GM19239 (cell line): ENCODE results near the gene NOP10.
A peak's percentile ranks its signal among the peaks of the same experiment; 100 is the strongest.
"Not testable (repeated sequence)": the region's sequence is repeated elsewhere in the genome, so short reads cannot be mapped to it uniquely, and the experiment has no call there.

Experiments
- DNase-seq: peaks from one replicate; pipeline ENCODE4 v3.0.0; 2011; ENCODE audit warnings: low spot score; ENCODE audit not compliant: insufficient read length
- FAIRE-seq: peaks from 2 replicates; lab custom pipeline; 2011; peaks lifted over from hg19 to GRCh38; lab: Jason Lieb, UNC

NOP10 gene

DNA sequence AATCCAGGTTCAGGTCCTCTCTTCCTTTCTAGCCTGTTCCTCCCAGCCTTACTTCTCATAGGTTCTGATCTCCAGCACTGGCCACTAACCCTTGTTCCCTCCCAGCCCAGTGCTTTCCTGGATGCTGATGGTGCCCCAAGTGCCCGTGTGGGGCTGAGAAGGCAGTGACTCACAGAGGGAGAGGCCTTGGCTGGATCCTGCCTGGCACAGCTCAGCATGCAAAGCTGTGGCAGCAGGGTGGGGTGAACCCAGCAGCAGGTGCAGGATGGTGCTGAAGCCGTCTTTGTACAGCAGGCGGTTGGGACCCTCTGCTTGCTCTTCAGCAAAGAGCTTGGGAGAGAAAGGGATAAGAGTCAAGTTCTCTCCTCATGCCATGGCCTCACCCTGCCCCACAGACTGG is 16.5 kb upstream of the NOP10 start:
- no peak for DNase-seq

DNA sequence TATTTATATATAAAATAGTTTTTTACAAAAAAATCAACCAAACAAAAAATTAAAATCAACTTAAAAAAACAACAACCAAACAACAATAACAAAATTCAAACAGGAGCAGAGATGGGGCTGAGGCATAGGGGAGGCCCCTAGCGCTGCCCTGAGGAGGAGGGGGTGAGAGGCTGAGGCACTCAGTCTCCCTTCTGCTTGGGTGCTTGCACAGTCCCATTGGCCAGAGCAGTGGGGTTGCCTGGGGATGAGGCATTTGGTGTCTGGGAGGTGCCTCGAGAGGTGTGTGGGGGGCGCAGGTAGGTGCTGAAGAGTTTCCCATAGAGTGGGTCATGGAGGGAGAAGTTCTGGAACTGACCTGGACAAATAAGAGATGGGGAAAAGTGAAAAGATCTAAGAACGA is 16.0 kb upstream of the NOP10 start:
- DNase-seq (no peak), FAIRE-seq (no peak)

More for the DNA sequence above, 16.5 kb upstream of the NOP10 start:
- FAIRE-seq = no peak

DNA sequence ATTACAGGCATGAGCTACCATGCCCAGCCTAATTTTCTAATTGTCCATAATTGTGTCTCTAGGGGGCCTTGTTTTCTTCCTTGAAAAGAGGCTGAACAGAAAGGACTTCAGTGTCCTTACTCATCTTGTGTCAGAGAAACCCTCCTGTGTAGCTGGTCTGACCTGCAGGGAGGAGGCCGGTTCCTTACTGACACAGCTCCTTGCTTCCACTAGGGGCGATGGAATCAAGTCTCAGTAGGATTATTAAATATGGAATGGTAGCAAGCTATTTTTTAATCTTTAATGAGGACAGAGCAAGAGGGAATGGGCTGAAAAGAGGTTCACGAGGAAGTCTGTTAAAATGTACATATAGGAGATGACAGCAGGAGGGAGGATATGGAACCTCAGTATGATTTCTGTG is 15.4 kb upstream of the NOP10 start:
- no peak for FAIRE-seq

DNA sequence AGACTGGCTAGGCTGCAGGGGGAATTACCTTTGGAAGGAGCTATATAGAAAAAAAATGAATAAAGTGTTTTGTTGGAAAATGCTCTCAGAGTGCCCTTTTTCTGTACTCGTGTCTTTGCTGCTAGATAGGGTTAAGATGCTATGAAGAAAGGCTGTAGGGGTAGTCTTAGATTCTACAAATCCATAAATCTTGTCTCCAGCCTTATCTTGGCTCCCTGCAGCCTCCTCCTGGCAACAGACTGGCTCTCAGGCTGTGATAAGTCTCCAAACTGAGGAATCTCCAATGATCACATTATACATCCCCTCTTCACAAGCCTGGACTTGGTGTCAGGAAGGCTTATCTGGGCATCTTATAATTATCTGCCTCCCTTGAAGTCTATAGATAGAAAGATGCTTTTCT is 14.7 kb upstream of the NOP10 start:
- FAIRE-seq = no peak
- DNase-seq = no peak

More for the DNA sequence above, 15.4 kb upstream of the NOP10 start:
- no peak for DNase-seq

DNA sequence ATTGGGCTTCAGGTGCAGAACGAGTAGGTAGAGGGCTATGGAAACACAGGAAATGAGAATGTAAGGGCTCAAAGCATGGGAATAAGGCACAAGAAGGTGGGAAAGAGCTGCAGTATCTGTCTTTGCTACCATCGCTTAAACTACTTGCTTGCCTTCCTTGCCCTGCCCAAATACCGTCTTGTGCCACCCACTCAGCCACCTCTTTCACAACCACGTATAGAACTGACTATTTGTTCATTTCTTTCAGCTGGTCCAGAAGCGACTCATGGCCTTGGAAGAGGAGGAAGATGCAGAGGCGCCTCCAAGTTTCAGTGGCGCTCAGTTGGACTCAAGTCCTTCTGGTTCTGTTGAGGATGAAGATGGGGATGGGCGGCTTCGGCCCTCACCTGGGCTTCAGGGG is 12.3 kb upstream of the NOP10 start:
- DNase-seq (no peak), FAIRE-seq (no peak)

DNA sequence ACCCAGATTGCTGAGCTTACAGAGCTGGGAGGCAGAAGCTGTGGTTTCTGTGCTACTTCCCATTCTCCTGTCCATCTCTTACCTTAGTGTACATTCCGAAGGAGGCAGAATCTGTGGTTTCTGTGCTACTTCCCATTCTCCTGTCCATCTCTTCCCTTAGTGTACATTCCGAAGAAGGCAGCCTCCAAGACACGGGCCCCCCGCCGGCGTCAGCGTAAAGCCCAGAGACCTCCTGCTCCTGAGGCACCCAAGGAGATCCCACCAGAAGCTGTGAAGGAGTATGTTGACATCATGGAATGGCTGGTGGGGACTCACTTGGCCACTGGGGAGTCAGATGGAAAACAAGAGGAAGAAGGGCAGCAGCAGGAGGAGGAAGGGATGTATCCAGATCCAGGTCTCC is 11.3 kb upstream of the NOP10 start:
- DNase-seq (no peak), FAIRE-seq (no peak)

DNA sequence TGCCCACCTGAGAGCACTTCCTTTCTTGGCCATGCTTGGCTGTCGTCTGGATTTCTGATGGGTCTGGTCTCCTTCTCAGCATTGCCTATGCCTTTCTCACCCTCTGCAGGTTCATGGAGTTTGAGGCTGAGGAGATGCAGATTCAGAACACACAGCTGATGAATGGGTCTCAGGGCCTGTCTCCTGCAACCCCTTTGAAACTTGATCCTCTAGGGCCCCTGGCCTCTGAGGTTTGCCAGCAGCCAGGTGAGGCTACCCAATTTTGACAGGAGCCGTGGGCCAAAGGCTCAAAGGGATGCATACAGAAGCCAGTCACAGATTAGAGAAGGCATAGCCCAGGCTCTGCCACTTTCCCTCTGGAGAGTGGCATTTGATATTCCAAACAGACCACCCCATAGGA is 10.7 kb upstream of the NOP10 start:
- DNase-seq = no peak
- FAIRE-seq = no peak

DNA sequence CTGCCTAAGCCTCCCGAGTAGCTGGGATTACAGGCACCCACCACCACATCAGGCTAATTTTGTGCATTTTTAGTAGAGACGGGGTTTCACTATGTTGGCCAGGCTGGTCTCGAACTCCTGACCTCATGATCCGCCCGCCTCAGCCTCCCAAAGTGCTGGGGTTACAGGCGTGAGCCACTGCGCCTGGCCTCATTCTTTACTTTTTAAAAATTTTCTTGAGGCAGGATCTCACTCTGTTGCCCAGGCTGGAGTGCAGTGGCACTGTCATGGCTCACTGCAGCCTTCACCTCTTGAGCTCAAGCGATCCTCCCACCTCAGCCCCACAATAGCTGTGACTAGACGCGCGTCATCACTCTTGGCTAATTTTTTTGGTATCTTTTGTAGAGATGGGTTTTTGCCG is 10.1 kb upstream of the NOP10 start:
- not testable (repeated sequence) for DNase-seq, FAIRE-seq

DNA sequence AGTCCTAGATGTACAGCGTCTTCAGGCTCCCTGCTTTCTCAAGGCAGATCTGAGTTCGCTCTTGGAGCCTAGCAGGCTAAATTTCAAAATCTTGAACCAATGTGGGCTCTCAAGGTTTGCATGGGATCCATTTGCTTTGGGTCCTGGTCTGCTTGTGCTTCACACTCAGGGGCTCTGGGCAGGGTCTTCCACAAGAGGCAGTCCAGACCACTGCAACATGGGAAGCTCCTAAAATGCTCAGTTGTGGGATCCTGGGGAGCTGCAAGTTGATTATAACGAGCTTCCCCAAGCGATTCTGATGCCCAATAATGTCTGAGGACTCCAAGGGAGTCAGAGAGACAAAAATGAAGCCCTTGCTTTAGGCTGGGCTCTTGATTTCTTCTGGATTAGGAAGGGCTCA is 6.8 kb upstream of the NOP10 start:
- FAIRE-seq (no peak), DNase-seq (no peak)

DNA sequence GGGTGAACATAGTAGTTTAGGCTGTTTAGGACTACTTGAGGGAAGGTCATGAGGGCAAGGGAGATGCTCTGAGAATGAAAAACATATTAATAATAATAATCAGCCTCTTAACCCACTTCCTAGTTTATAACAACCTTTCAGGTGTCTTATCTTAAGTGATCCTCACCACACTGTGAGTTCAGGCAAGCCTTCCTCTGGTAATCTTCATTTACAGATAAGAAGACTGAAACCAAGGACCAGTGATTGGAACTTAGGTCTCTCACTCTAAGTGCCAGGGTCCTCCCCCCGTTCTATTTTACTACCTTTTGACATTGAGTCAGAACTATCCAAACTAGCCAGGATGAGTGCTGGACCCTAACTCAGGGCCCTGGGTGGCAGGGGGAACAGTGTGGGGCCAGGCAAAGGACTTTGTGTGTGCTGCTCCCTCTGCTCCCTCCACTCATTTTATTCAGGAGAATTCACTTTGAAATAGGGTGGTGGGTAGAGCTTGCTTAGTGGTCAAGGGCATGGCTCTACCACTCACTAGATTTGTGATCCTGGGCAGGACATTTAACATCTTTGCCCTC is 5.9 kb upstream of the NOP10 start:
- DNase-seq (no peak), FAIRE-seq (no peak)

DNA sequence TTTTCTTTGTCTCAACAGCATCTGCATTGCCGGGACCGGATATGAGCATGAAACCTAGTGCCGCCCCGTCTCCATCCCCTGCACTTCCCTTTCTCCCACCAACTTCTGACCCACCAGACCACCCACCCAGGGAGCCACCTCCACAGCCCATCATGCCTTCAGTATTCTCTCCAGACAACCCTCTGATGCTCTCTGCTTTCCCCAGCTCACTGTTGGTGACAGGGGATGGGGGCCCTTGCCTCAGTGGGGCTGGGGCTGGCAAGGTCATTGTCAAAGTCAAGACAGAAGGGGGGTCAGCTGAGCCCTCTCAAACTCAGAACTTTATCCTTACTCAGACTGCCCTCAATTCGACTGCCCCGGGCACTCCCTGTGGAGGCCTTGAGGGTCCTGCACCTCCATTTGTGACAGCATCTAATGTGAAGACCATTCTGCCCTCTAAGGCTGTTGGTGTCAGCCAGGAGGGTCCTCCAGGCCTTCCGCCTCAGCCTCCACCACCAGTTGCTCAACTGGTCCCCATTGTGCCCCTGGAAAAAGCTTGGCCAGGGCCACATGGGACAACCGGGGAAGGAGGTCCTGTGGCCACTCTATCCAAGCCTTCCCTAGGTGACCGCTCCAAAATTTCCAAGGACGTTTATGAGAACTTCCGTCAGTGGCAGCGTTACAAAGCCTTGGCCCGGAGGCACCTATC is 5.2 kb upstream of the NOP10 start:
- FAIRE-seq = no peak

DNA sequence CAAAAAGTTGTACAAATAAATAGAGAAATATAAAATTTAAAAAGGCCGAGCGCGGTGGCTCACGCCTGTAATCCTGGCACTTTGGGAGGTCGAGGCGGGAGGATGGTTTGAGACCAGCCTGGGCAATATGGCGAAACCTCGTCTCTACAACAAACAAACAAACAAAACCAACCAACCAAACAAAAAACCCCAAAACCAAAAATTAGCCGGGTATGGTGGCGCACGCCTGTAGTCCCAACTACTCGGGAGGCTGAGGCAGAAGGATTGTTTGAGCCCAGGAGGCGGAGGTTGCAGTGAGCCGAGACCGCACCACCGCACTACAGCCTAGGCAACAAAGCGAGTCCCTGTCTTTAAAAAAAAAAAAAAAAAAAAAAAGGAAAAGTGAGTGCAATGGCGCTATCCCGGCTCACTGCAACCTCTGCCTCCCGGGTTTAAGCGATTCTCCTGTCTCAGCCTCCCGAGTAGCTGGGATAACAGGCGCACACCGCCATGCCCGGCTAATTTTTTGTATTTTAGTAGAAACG is 661 bp downstream of the NOP10 start:
- not testable (repeated sequence) for FAIRE-seq, DNase-seq

More for the DNA sequence above, 5.2 kb upstream of the NOP10 start:
- no peak for DNase-seq

DNA sequence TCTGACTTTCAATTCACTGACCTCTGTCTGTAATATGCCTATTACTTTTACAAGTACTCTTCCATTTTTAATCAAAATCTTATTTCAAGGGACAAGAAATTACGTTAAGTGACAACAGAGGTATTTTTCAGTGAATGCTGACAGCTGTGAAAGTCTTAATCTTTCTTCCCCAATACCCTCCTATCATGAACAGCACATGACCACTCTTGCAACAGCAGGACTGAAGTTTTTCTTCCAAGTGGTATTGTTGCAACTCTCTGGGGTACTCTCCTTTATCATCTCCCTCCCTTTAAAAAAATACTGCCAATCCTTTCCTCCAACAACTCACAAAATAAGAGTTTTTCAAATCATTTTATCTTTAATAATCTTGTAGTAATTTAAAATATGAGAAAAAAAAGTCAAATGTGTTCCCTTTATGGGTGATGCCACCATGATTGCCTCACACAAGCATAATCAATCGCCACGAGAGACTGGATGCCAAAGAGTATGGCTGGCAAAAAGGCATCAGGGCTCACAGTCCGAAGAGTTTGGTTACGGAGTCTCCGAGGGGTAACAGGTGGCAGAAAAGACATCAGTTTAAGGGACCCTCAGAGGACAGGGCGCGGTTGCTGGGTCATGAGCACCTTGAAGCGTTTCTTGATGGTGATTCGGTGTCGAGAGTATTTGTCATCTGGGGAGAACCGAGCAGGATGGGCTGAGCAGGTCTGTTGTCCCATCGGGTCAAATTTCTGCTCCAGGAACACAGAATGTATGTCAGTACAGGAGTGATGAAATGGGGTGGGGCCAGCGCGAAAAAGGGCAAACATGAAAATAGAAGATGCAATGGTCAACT is 1.3 kb downstream of the NOP10 start:
- FAIRE-seq = no peak
- DNase-seq = no peak

DNA sequence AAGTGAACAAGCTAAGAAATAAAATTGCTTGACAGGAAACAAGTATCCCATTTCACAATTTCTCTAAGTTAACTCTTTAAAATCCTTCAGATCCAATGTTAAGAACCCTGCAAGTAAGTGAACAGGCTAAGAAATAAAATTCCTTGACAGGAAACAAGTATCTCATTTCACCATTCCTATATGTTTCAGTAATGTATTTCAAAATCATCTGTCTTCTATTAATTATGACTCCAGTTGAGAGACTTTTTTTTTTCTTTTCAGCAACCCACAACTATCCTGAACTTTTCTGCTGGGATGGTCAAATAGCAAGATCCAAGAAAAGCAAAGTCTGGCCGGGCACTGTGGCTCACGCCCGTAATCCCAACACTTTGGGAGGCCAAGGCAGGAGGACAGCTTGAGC is 3.0 kb downstream of the NOP10 start:
- no peak for FAIRE-seq
- DNase-seq = no peak

DNA sequence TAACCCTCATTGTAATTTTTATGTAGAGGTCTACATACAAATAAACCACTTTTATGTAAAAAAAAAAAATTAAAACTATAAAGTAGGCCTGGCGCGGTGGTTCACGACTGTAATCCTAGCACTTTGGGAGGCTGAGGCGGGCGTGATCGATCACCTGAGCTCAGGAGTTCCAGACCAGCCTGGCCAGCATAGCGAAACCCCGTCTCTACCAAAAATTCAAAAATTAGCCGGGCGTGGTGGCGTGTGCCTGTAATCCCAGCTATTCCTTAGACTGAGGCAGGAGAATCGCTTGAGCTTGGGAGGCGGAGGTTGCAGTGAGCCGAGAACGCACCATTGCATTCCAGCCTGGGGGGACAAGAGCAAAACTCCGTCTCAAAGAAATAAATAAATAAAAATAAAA is 4.6 kb downstream of the NOP10 start:
- FAIRE-seq (no peak), DNase-seq (no peak)

DNA sequence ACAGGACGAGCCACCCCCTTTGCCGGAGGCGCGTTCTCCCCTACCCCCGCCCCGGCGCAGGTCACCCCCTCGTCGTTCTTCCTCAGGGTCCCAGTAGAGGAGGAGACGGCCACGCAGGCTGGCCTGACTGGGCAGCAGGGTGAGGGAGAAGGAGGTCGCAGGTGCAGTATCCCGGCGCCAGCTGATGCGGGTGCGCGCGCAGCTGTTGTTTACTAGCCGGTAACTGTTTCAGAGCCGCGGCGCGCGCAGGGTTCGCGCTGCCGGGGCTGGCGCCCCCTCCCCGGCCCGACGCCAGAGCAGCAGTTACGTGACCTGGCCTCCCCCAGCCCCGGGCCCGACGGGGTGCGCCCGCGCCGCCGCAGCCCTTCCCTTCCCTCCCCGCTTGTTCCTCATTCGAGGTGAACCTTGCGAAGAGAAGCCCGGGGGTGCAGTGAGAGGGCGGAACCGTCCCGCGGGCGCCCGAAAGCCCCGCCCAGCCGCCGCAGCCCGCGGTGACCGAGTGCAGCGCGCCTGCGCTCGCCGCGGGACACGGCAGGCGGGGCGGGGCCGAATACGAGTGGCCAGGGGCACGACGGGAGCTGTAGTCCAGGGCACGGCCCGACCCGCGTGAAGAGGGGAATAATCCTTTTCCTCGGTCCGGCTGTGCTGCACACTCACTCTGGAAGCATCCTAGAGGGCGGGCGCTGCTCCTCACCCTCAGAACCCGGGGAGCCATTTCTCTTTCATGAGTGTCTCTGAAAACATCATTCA is 5.2 kb downstream of the NOP10 start, which contains the start of gene SLC12A6:
Gene SLC12A6 (minus strand): TSS at position 225 of the 750 bp plus-strand sequence. CDS start 1,101 bp downstream, outside the sequence.
- peak; percentile 57 for DNase-seq
- peak; percentile 40 for FAIRE-seq

DNA sequence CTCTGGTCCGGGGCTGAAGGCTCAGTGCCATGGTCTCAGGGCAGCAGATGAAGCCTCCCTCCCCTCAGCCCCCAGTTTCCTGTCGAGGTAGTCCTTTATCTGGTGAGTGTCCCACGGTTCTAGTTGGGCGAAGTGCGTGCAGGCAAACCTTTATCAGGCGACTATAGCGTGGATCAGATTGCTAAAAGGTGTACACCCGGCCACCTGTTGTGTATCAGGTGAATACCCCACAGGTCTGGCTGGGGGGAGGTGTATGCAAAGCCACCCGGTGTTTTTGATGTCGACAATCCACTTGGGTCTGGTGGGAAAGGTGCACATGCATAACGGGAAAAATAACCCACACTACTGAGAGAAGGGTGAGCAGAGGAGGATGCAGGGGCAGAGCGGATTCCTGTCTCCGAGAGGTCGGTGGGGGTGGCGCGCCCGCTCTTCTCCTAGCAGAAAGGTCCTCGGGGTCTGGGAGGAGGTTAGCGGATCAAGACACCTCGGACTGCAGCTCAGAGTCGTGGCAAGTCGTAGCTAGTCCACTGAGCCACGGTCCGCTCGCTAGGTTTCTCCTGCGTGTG is 5.9 kb downstream of the NOP10 start:
- DNase-seq = no peak
- no peak for FAIRE-seq

DNA sequence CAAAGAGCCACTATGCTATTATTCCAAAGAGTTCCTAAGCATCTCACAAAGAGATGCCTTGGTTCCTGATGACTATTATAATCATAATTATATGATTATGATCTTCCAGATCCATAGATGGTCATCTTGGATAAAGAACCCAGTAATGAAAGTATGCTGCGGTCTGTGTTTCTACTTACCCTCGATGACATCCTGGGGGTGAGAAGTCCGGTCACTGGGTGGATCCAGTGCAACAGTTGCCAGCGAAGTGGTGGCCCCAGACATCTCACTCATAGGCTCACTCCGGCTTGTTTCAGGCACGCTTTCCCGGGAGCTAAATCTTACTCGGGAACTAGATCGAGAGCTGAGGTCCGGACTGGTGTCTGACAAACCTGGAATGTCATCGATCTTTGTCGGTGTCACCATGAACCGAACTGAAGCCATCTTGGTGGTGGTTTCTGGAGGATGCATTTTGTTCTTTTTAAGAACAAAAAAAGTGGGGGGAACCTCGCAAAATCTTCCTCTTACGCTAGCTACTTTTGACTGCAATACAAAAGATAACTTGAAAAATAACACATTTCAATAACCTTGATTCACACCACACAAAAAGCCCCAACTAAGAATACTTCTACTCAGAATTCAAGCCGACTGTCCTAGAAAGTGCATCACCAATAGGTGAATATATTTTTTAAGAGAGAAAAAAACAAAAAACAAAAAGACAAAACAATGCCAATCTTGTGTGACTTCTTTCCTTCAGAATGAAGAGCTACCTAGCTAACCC is 6.5 kb downstream of the NOP10 start:
- no peak for DNase-seq
- peak; percentile 87 for FAIRE-seq
